Measurements from ENCODE around the gene SPTLC2. TPM values are rescaled to one million over a fixed set of nuclear protein-coding genes. Genes with fewer than 3 reads are reported as not detected.

Gene SPTLC2
- total RNA-seq, 6 experiments from 2014 or later, result 51.2 to 59.2 (median 52.3) TPM

DNA sequence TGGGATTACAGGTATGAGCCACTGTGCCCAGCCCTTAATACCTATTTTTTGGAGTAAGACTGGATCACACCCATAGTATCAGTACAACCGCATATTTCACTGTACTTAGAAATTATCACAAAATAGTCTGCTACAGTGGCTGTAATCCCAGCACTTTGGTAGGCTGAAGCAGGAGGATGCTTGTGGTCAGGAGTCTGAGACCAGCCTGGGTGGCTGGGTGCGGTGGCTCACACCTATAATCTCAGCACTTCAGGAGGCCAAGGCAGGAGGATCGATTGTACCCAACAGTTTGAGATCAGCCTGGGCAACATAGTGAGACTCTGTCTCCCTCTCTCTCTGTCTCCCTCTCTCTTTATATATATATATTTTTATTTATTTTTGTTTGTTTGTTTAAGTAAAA lies 5.9 kb downstream of the SPTLC2 start:
- TF ChIP-seq CTCF (IDR thresholded peaks at IDR 0.05), result no peak

GRCh38 chr14:77609922-77610321 lies 6.5 kb downstream of the SPTLC2 start:
- H3K4me3 Mint-ChIP-seq, result no peak overlapping the region
- peak overlapping the region; percentile 54; the same call in 1 of the 2 replicates for H3K27ac Mint-ChIP-seq
- H3K27me3 Mint-ChIP-seq (ENCODE audit: insufficient read depth), result no peaks in the 10 kb centered on the region
- peaks cover 14% of the 10 kb centered on the region for H3K36me3 Mint-ChIP-seq (ENCODE audit: low read depth)
- peaks cover 72% of the 10 kb centered on the region for H3K4me1 Mint-ChIP-seq (ENCODE audit: low read depth)
- peak; percentile 54 for TF ChIP-seq CTCF (IDR thresholded peaks at IDR 0.05)
- no peak for DNase-seq
- peaks cover under 1% of the 10 kb centered on the region; the same call in 1 of the 2 replicates for H3K9me3 Mint-ChIP-seq

More for the DNA sequence above, 5.9 kb downstream of the SPTLC2 start:
- no peaks in the 10 kb centered on the region for H3K27me3 Mint-ChIP-seq (ENCODE audit: insufficient read depth)
- H3K4me3 Mint-ChIP-seq, result no peak overlapping the region
- peaks cover 3% of the 10 kb centered on the region; the same call in 1 of the 2 replicates for H3K9me3 Mint-ChIP-seq
- peaks cover 20% of the 10 kb centered on the region for H3K36me3 Mint-ChIP-seq (ENCODE audit: low read depth)
- no peak for DNase-seq
- H3K27ac Mint-ChIP-seq, result no peak overlapping the region
- H3K4me1 Mint-ChIP-seq (ENCODE audit: low read depth), result peaks cover 72% of the 10 kb centered on the region

- Mint-ChIP-seq H3K36me3 (ENCODE audit: low read depth) (peaks cover 4% of the 10 kb centered on the region; the same call in 1 of the 2 replicates), H3K27me3 (ENCODE audit: insufficient read depth) (no peaks in the 10 kb centered on the region; the same call in 1 of the 2 replicates), H3K9me3 (no peaks in the 10 kb centered on the region), H3K4me1 (ENCODE audit: low read depth) (peaks cover 73% of the 10 kb centered on the region), H3K4me3 (no peak overlapping the region), H3K27ac (no peak overlapping the region; the same call in 1 of the 2 replicates)
- no peak for DNase-seq
- TF ChIP-seq CTCF (IDR thresholded peaks at IDR 0.05), result no peak
These were observed 8.6 kb downstream of the SPTLC2 start for GRCh38 chr14:77607741-77608302.

- Mint-ChIP-seq H3K27ac (peak overlapping the region; percentile 56; the same call in 1 of the 2 replicates), H3K4me1 (ENCODE audit: low read depth) (peaks cover 78% of the 10 kb centered on the region), H3K4me3 (no peak overlapping the region), H3K27me3 (ENCODE audit: insufficient read depth) (no peaks in the 10 kb centered on the region; the same call in 1 of the 2 replicates), H3K36me3 (ENCODE audit: low read depth) (peaks cover 17% of the 10 kb centered on the region), H3K9me3 (no peaks in the 10 kb centered on the region; the same call in 1 of the 2 replicates)
- DNase-seq, result no peak
- TF ChIP-seq CTCF (IDR thresholded peaks at IDR 0.05), result no peak
These were observed 11.0 kb downstream of the SPTLC2 start for GRCh38 chr14:77605392-77605972.

DNA sequence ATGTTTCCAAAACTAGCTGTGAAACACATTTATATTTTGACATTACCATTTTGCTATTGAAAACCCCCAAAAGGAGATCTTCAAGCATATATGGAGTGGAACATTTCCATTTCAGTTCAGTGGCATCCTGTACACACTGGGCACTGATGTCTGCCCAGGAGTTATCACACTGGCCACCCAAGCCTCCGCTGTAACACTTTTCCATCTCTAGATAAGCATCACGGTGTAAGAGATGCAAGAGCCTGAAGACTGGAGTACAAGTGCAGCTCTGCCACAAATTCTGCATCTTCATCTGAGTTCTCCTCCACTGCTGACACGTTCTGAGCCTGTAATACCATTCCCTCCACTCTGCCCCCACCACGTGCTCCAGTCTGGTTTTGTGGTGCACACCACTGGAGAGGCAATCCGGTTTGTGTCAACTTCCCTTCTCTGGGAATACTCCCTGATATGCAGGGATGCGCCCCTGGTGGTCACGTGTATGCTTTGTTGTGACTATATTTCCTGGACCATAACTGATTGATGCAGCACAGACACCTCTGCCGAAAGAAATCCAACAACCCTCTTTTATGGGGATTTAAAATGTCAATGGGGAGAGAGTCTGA lies 12.7 kb downstream of the SPTLC2 start:
- Mint-ChIP-seq H3K36me3 (ENCODE audit: low read depth) (peaks cover 17% of the 10 kb centered on the region), H3K9me3 (no peaks in the 10 kb centered on the region; the same call in 1 of the 2 replicates), H3K27me3 (ENCODE audit: insufficient read depth) (no peaks in the 10 kb centered on the region; the same call in 1 of the 2 replicates), H3K4me3 (peak overlapping the region; percentile 63; the same call in 1 of the 2 replicates), H3K4me1 (ENCODE audit: low read depth) (peaks cover 88% of the 10 kb centered on the region), H3K27ac (peak overlapping the region; percentile 84)
- peak; percentile 69 for TF ChIP-seq CTCF (IDR thresholded peaks at IDR 0.05)
- DNase-seq, result no peak
